WI38 (cell line): ENCODE data around the gene EIF4A3.

Experiments used
- H3K4me3 ChIP-seq: 2 replicates; pipeline ENCODE4 v1.5.1; 2011; ENCODE audit warnings: low read depth, mild to moderate bottlenecking, control low read depth, low read length
- TF ChIP-seq, protein P1 (sequence below): IDR thresholded peaks from 2 replicates; pipeline ENCODE4 v1.5.1; 2012; ENCODE audit warnings: low read depth, mild to moderate bottlenecking, control low read depth, low read length

EIF4A3 gene

DNA sequence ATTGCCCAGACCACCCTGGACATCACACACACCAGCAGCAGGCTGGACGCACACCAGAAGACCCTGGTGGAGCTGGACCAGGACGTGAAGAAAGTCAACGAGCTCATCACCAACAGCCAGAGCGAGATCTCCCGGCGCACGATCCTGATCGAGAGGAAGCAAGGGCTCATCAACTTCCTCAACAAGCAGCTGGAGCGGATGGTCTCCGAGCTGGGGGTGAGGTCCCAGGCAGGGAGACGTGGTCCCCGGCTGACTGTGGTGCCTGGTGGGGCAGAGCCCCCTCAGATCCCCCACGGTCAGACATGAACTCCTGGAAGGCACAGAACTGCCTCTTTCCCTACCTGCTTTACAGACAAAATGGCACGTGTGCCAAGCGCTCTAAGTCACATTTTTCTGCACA lies 62.2 kb downstream of the EIF4A3 start:
- no peak overlapping the region for H3K4me3 ChIP-seq
- TF ChIP-seq, protein P1, sequence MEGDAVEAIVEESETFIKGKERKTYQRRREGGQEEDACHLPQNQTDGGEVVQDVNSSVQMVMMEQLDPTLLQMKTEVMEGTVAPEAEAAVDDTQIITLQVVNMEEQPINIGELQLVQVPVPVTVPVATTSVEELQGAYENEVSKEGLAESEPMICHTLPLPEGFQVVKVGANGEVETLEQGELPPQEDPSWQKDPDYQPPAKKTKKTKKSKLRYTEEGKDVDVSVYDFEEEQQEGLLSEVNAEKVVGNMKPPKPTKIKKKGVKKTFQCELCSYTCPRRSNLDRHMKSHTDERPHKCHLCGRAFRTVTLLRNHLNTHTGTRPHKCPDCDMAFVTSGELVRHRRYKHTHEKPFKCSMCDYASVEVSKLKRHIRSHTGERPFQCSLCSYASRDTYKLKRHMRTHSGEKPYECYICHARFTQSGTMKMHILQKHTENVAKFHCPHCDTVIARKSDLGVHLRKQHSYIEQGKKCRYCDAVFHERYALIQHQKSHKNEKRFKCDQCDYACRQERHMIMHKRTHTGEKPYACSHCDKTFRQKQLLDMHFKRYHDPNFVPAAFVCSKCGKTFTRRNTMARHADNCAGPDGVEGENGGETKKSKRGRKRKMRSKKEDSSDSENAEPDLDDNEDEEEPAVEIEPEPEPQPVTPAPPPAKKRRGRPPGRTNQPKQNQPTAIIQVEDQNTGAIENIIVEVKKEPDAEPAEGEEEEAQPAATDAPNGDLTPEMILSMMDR: no peak
